ENCODE results near the gene CAMSAP1. TPM values are rescaled to one million over a fixed set of nuclear protein-coding genes. Genes with fewer than 3 reads are reported as not detected.
"Not testable (repeated sequence)": the region's sequence is repeated elsewhere in the genome, so short reads cannot be mapped to it uniquely, and the experiment has no call there.

Gene CAMSAP1
- 10 to 100 TPM; 32.2 to 46.1 (median 34.0) TPM for total RNA-seq

DNA sequence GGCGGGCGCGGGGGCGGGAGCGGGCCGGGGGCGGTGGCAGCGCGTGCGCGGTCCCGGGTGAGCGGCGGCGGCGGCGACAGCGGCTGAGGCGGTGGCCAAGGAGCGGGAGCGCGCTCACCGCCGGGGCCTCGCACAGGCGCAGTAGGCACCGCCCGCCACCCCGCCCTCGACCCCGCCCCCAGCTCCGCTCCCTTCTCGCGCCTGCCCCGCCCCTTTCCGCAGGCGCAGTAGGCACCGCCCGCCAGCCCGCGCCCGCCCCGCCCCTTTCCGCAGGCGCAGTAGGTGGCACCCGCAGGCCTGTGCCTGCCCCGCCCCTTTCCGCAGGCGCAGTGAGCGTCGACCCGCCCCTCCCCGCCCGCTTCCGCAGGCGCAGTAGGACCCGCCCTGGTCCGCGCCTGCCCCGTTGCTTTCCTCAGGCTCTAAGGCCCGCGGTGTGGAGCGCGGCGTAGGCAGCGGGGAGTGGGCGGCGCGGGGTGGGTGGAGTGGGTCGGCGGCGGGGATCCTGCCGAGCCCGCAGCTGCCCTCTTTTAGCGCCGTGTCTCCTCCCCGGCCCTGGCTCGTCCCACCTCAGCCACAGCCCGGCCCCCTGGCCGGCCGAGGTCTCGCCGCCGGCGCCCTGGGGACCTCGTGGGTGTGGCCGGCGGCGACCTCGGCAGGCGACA, at the start of gene CAMSAP1:
CAMSAP1 (minus strand) TSS at position 116 of the 662 bp plus-strand sequence. CDS start 387 bp downstream, outside the sequence.
- WGBS, 2 donors, result 0% methylated on average over 20 of the region's 91 CpGs; no CpG with 5 or more reads in 1 of the 2 donors
- TF ChIP-seq POLR2A (IDR thresholded peaks at IDR 0.05) (no peak), CTCF (IDR thresholded peaks at IDR 0.05) (no peak)
- peak within 1 kb of the TSS; percentile 56 for H3K4me3 ChIP-seq (ENCODE audit: low read depth, poor library complexity, severe bottlenecking)
- intact Hi-C loops (cut with DNase I; ENCODE audit: low total_unique reads), result no loop called here
- peak; percentile 87 to 97 for DNase-seq (ENCODE audit: low spot score in 2 of 2)

GRCh38 chr9:135956802-135957174, 49.4 kb upstream of the CAMSAP1 start:
- 91% methylated on average over 8 of the region's 8 CpGs for WGBS, 2 donors
- DNase-seq (ENCODE audit: low spot score in 2 of 2), result no peak
- H3K4me3 ChIP-seq (ENCODE audit: low read depth, poor library complexity, severe bottlenecking), result no peak overlapping the region
- intact Hi-C loops (cut with DNase I; ENCODE audit: low total_unique reads), result no loop called here
- TF ChIP-seq CTCF (IDR thresholded peaks at IDR 0.05) (no peak), POLR2A (IDR thresholded peaks at IDR 0.05) (no peak)

DNA sequence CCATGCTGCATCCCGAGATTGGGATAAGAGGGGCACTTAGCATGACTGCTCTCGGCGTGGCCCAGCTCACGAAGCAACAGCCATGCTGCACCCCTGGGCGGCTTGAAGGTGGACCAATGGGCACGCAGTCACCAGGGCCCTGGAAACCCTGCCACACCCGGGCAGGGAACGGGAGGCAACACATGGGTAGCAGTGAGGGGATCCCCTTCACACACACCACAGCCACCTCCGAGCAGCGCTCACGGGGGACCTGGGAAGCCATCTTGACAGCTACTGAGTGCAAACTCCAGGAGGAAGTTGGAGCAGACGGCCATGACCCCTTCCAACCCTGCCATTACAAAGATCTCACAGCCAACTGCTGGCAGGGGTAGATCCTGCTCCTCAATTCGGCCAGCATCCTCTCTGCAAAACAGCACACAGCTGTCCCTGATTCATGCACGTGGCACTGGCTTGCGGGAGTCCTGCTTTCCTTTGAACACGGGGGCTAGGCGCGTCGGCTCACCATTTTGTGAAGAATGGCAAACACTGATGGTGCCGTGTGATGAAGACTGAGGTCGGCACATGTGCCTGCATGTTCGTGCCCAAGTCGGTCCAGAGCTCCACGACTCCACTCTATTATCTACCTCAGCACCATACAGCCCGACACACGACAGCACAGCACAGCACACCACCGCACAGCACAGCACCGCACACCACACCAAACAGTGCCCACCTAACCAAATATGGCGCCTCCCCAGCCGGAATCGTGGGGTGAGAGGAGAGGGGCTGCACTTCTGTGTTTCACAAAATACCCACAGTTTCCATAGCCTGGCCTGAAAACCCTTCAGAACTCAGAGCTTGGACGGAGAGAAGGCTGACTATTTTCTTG, 48.8 kb upstream of the CAMSAP1 start:
- intact Hi-C loops (cut with DNase I; ENCODE audit: low total_unique reads), result no loop called here
- H3K4me3 ChIP-seq (ENCODE audit: low read depth, poor library complexity, severe bottlenecking), result no peak overlapping the region

DNA sequence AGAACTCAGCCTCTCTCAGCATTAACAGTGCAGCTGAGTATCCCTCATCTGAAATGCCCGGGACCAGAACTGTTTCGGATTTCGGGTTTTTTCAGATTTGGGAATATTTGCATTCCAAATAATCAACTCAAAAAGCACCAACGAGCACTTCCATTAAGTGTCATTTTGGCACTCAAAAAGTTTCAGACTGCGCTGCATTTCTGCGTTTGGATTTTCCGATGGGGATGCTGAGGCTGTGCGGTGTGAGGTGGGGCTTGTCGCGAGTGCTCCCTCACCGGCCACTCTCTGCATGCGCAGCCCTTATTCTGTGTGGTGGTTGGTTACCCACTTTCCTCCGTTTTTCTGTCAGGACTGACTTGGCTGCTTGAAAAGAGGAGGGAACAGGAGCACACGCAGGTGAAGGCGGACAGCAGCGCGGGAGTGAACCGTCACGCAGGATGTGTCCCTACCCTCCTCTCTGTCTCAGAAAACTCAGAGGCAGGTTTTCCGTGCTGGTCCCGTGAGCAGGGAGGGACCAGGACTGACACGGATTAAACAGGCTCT, 45.4 kb upstream of the CAMSAP1 start:
- DNase-seq (ENCODE audit: low spot score in 2 of 2), result no peak
- no peak overlapping the region for H3K4me3 ChIP-seq (ENCODE audit: low read depth, poor library complexity, severe bottlenecking)
- 88 to 92% methylated on average over 22 of the region's 22 CpGs for WGBS, 2 donors
- TF ChIP-seq CTCF (IDR thresholded peaks at IDR 0.05) (no peak), POLR2A (IDR thresholded peaks at IDR 0.05) (no peak)
- intact Hi-C loops (cut with DNase I; ENCODE audit: low total_unique reads), result no loop called here

More for the DNA sequence above, 48.8 kb upstream of the CAMSAP1 start:
- DNase-seq (ENCODE audit: low spot score in 2 of 2), result no peak
- TF ChIP-seq POLR2A (IDR thresholded peaks at IDR 0.05) (no peak), CTCF (IDR thresholded peaks at IDR 0.05) (no peak)
- WGBS, 2 donors, result 87 to 88% methylated on average over 24 to 32 of the region's 32 CpGs

DNA sequence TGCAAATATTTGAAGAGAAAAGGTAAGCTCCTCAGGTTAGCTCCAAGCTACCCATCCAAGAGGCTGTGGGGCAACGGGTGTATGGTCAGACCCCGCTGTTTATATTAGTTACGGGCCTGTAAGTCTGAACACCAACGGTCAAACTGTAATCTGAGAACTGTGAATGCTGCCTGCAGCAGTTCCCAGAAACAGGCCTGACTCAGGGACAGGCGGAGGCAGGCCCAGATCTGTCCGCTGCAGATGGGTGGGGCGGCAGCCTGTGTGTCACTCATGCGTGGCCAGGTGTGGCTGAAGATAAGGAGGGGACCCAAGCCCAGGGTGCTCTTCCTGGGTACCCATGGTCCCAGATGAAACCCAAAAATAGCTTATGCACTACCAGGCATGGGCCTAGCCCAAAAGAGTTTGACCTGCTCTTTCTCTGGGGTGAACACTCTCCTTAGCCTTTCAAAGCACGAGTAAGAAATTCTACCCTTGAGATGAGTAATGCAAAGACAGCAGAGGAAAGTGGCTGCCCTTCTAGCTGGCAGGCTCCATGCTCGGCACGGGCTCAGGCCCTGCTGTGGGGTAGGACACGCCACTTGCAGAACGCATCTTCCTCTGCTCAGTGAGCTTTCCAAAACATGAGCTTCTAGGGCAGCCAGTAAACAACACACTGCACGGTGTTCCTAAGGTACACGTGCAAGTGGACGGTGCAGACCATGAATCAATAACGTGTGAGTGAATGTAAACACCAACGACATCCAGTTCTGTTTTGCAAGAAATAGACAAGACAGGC, 44.7 kb upstream of the CAMSAP1 start:
- TF ChIP-seq CTCF (IDR thresholded peaks at IDR 0.05) (no peak), POLR2A (IDR thresholded peaks at IDR 0.05) (no peak)
- intact Hi-C loops (cut with DNase I; ENCODE audit: low total_unique reads), result no loop called here
- no peak overlapping the region for H3K4me3 ChIP-seq (ENCODE audit: low read depth, poor library complexity, severe bottlenecking)
- WGBS, 2 donors, result 57 to 60% methylated on average over 18 of the region's 18 CpGs
- DNase-seq (ENCODE audit: low spot score in 2 of 2), result peak in 1 of 2 donors; percentile 51

GRCh38 chr9:135951310-135951709, 44.0 kb upstream of the CAMSAP1 start:
- DNase-seq (ENCODE audit: low spot score in 2 of 2); H3K4me3 ChIP-seq (ENCODE audit: low read depth, poor library complexity, severe bottlenecking); intact Hi-C loops (cut with DNase I; ENCODE audit: low total_unique reads): not testable (repeated sequence)
- 80% methylated on average over 8 of the region's 8 CpGs for WGBS, 2 donors

DNA sequence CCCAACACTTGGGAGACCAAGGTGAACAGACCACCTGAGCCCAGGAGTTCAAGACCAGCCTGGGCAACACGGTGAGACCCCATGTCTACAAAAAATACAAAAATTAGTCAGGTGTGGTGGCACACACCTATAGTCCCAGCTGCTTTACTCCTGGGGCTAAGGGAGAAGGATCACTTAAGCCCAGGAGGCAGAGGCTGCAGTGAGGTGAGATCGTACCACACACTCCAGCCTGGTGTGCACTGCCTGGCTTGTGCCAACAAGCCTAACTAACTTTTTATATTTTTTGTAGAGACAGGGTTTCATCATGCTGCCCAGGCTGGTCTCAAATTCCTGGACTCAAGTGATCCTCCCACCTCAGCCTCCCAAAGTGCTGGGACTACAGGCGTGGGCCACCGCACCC, 43.5 kb upstream of the CAMSAP1 start:
- 74 to 79% methylated on average over 4 of the region's 4 CpGs for WGBS, 2 donors
- DNase-seq (ENCODE audit: low spot score in 2 of 2); intact Hi-C loops (cut with DNase I; ENCODE audit: low total_unique reads); H3K4me3 ChIP-seq (ENCODE audit: low read depth, poor library complexity, severe bottlenecking): not testable (repeated sequence)

All from lower leg skin (tissue), 4 donors.